PC-9 (cell line): ENCODE data around the gene CFAP53. TPM values are rescaled to one million over a fixed set of nuclear protein-coding genes. Genes with fewer than 3 reads are reported as not detected.

ENCODE experiments used
- BruUV-seq: library from RNA; stranded (reverse); fragments of 400-500 nt; replicated peaks from 2 replicates; lab custom pipeline; 2021; lab: Mats Ljungman, UMichigan
- CTCF ChIA-PET: fragments of 300-600 bp; sonication (Branson Sonifier 250); formaldehyde crosslinking; loops from one replicate; lab custom pipeline; 2022; ENCODE audit warnings: antibody characterized with exemption; lab: Charles Lee
- POLR2A ChIA-PET: fragments of 300-600 bp; sonication (Branson Sonifier 250); formaldehyde crosslinking; loops from one replicate; lab custom pipeline; 2022; ENCODE audit warnings: antibody characterized with exemption; ENCODE audit not compliant: unreplicated experiment; lab: Charles Lee
- DNase-seq, 2 experiments: peaks; one replicate each; pipeline versions ENCODE4 v3.0.0 to v3.0.0-alpha.2; 2015 to 2022; ENCODE audit warnings: mixed read lengths in 1 of 2
- H2AFZ ChIP-seq: fragments of 200-600 bp; sonication (generic); 2 replicates; pipeline ENCODE4 v1.8.1; 2017; ENCODE audit warnings: antibody characterized with exemption
- H3F3A ChIP-seq: fragments of 200-600 bp; sonication (generic); 2 replicates; pipeline ENCODE4 v1.8.1; 2017; ENCODE audit warnings: antibody characterized with exemption, mild to moderate bottlenecking, low read depth; ENCODE audit not compliant: insufficient read depth
- H3K27ac ChIP-seq: fragments of 200-600 bp; sonication (generic); 2 replicates; pipeline ENCODE4 v1.6.1; 2016; ENCODE audit warnings: mixed run types
- H3K27me3 ChIP-seq: fragments of 200-600 bp; sonication (generic); 2 replicates; pipeline ENCODE4 v1.6.1; 2016; ENCODE audit warnings: low read depth, mixed run types; ENCODE audit not compliant: insufficient read depth
- H3K36me3 ChIP-seq: fragments of 200-600 bp; sonication (generic); 2 replicates; pipeline ENCODE4 v1.6.1; 2016; ENCODE audit warnings: low read depth, mixed run types
- H3K4me1 ChIP-seq: fragments of 200-600 bp; sonication (generic); replicated peaks from 2 replicates; pipeline ENCODE4 v1.6.1; 2016; ENCODE audit warnings: mixed run types; ENCODE audit not compliant: insufficient read depth
- H3K4me2 ChIP-seq: fragments of 200-600 bp; sonication (generic); 2 replicates; pipeline ENCODE4 v1.6.1; 2017; ENCODE audit warnings: mixed run types
- H3K4me3 ChIP-seq: fragments of 200-600 bp; sonication (generic); 2 replicates; pipeline ENCODE4 v1.6.1; 2016; ENCODE audit warnings: mixed run types
- H3K79me2 ChIP-seq: fragments of 200-600 bp; sonication (generic); 2 replicates; pipeline ENCODE4 v1.6.1; 2017; ENCODE audit warnings: low read depth, mixed run types
- H3K9me2 ChIP-seq: fragments of 200-600 bp; sonication (generic); 2 replicates; pipeline ENCODE4 v1.8.1; 2017; ENCODE audit warnings: mild to moderate bottlenecking; ENCODE audit not compliant: insufficient read depth
- H3K9me3 ChIP-seq: fragments of 200-600 bp; sonication (generic); 2 replicates; pipeline ENCODE4 v1.8.1; 2016; ENCODE audit warnings: low read depth; ENCODE audit not compliant: insufficient read depth
- H4K20me1 ChIP-seq: fragments of 200-600 bp; sonication (generic); 2 replicates; pipeline ENCODE4 v1.8.1; 2017; ENCODE audit not compliant: insufficient read depth
- CTCF ChIP-seq: fragments of 200-600 bp; sonication (generic); conservative IDR thresholded peaks from 2 replicates; pipeline ENCODE4 v1.6.1; 2017; ENCODE audit warnings: mixed run types, antibody characterized with exemption, mild to moderate bottlenecking, moderate library complexity
- EZH2 ChIP-seq: fragments of 200-600 bp; sonication (generic); IDR thresholded peaks from 2 replicates; pipeline ENCODE4 v1.8.0; 2017; ENCODE audit warnings: antibody characterized with exemption, low read depth
- intact Hi-C: fragments of 100-400 bp; cut with micrococcal nuclease; formaldehyde crosslinking; loops from one replicate; pipeline ENCODE4 v1.10.0; 2022; ENCODE audit not compliant: unreplicated experiment
- total RNA-seq: library from RNA; stranded (reverse); gene quantifications from 2 replicates; pipeline ENCODE4 v1.2.3, GENCODE V29; 2021

The CFAP53 gene
- total RNA-seq, 1 experiment from 2014 or later, result 2.1 TPM

- Histone ChIP-seq H3F3A (0 out of 2 replicates have a peak, but pooled peaks cover 5% of the 10 kb centered on the region), H4K20me1 (no peaks in the 10 kb centered on the region), H3K27ac (no peak overlapping the region), H3K4me2 (no peak overlapping the region), H3K9me2 (no peaks in the 10 kb centered on the region), H3K79me2 (no peaks in the 10 kb centered on the region), H3K9me3 (no peaks in the 10 kb centered on the region), H3K4me3 (no peak overlapping the region), H3K4me1 (peaks cover 3% of the 10 kb centered on the region; the same call in 1 of the 2 replicates), H3K36me3 (no peaks in the 10 kb centered on the region), H3K27me3 (no peaks in the 10 kb centered on the region), H2AFZ (no peak overlapping the region)
- intact Hi-C loops, result no loop called here
- POLR2A ChIA-PET, result interaction anchor here (0.6 kb wide), 1 partner anchor 32 kb away, joined by 3 read pairs; the partner anchor contains the start of gene MBD1
- TF ChIP-seq CTCF, result no peak
- TF ChIP-seq EZH2, result no peak
- no TSS peak for BruUV-seq
- CTCF ChIA-PET, result no interaction called here
- no peak for DNase-seq
These were observed 47.7 kb upstream of the CFAP53 start for GRCh38 chr18:50313873-50314460.

DNA sequence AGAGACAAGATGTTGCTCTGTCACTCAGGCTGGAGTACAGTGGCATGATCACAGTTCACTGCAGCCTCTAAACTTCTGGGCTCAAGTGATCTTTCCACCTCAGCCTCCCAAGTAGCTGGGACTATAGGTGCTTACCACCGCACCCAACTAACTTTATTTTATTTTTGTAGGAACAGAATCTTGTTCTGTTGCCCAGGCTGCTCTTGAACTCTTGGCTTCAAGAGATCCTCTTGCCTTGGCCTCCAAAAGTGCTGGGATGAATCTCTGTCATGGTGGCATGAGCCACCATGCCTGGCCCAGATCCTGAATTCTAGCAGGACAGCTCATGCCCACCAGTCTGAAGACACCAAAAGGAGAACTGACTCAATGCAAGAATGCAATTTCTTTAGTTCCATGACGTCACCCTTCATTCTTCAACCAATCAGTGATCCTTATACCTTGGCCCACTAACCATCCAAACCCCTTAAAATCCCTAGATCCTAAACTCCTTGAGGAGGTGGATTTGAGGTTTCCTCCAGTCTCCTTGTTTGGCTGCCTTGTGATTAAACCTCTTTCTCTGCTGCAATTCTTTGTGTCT lies 46.8 kb upstream of the CFAP53 start:
- no peak overlapping the region for H2AFZ ChIP-seq
- intact Hi-C loops, result no loop called here
- no peaks in the 10 kb centered on the region for H3K27me3 ChIP-seq
- H3K9me3 ChIP-seq, result no peaks in the 10 kb centered on the region
- no peak overlapping the region for H3K4me3 ChIP-seq
- H3K4me1 ChIP-seq, result peaks cover 10% of the 10 kb centered on the region
- H3K79me2 ChIP-seq, result no peaks in the 10 kb centered on the region
- DNase-seq, result no peak
- no peaks in the 10 kb centered on the region for H3K9me2 ChIP-seq
- H3K4me2 ChIP-seq, result no peak overlapping the region
- TF ChIP-seq CTCF (no peak), EZH2 (no peak)
- H3K27ac ChIP-seq, result no peak overlapping the region
- no peaks in the 10 kb centered on the region for H3K36me3 ChIP-seq
- CTCF ChIA-PET, result no interaction called here
- POLR2A ChIA-PET, result no interaction called here
- H3F3A ChIP-seq, result peaks cover 11% of the 10 kb centered on the region
- no peaks in the 10 kb centered on the region for H4K20me1 ChIP-seq
- BruUV-seq, result no TSS peak

DNA sequence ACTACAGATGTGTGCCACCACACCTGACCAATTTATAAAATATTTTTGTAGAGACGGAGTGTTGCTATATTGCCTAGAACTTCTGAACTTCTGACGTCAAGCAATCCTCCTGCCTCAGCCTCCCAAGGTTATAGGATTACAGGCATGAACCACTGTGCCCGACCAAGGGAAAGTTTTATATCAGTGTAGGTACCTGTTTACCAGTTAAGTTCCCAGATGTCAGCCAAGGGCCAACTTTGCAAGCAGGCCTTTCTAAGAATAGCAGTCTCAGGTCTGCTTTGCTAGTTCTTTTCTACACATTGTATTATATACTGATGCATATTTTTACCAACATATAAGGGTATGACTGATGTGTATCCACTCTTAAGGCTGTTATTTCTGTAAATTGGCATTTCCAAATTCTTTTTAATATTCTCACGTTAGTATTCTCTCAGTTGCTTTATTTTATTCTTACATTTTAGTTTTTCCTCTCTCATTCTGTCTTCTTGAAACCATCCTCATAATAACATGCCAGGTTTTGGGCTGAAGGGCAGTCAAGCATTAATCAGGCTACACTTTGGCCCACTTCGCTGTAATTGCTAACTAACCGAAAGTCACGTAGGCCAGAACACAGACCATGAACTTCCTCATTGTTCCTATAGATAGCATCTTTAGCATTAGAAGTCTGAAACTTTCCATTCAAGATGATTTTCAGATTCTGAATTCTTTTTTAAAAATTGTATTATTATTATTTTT lies 46.2 kb upstream of the CFAP53 start:
- Histone ChIP-seq H4K20me1 (no peaks in the 10 kb centered on the region), H3K4me2 (no peak overlapping the region), H3K79me2 (no peaks in the 10 kb centered on the region), H3F3A (peaks cover 16% of the 10 kb centered on the region), H3K4me1 (peaks cover 10% of the 10 kb centered on the region), H3K36me3 (no peaks in the 10 kb centered on the region), H2AFZ (no peak overlapping the region), H3K27me3 (no peaks in the 10 kb centered on the region), H3K4me3 (no peak overlapping the region), H3K9me3 (no peaks in the 10 kb centered on the region), H3K27ac (no peak overlapping the region), H3K9me2 (no peaks in the 10 kb centered on the region)
- intact Hi-C loops, result no loop called here
- no TSS peak for BruUV-seq
- POLR2A ChIA-PET, result no interaction called here
- TF ChIP-seq EZH2 (no peak), CTCF (no peak)
- CTCF ChIA-PET, result no interaction called here
- DNase-seq, result no peak
